HL-60/S4 treated with phorbol 12-myristate 13-acetate at 8.2 ng/mL for 4 days and 3 days (cell line): Measurements from ENCODE around the gene ANKS1A.

Experiments
- in situ Hi-C: fragments of 300-500 bp; cut with MboI; formaldehyde crosslinking; loops from 2 replicates; pipeline ENCODE4 v1.15.0; 2022; ENCODE audit warnings: low sequenced_read_pairs

The ANKS1A gene

DNA sequence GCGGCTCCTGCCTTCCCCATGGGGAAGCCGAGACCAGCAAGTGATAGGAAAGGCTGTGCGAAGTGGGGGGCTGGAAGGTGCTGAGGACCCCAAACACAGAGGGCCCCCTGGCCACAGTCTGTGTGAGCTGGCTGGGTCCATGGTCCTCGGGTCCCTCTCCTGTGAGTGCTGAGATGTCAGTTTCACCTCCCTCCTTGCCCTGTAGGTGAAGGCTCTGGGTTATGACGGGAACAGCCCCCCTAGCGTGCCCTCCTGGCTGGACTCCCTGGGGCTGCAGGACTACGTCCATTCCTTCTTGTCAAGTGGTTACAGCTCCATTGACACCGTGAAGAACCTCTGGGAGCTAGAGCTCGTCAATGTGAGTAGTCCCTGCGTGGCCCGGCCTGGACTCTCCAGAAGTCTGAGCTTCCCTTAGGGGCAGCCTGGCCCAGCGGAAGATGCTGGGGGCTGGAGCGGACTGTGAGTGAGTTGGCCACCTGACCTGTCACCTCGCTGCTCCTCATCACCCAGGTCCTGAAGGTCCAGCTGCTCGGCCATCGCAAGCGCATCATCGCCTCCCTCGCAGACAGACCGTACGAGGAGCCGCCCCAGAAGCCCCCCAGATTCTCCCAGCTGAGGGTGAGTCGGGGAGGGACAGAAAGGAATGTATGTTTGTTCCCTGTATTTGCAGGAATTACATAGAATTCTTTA, 190.4 kb downstream of the ANKS1A start:
- in situ Hi-C loops = no loop called here

DNA sequence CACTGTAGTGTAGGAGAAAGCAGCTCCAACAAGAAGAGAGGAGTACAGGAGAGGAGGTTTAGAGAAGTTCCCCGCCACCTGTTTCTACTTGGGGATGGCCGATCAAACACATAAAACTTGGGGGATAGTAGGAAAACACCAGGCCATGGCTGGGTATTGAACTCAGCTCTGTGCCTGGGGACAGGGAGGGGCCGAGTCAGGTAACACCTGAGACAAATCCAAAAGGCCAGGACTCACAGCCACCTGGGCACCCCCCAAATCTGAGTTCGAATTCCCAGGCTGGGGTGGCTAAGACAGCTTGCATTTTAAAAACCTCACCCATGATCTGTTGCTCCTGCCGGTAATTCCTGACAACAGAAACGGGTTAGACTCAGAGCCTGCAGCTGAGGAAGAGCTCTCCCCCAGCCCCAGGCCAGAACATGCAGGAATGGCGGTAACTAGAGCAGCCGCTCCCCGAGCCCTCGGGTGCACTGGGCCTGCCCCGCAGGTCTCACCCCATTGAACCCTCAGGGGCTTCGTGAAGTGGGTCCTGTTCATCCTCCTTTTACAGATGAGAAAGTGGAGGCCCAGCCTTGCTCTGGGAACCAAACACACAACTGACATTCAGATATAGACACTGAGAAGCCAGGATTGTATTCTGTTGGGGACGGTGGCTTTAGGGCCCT, 191.1 kb downstream of the ANKS1A start:
- in situ Hi-C loops = no loop called here

DNA sequence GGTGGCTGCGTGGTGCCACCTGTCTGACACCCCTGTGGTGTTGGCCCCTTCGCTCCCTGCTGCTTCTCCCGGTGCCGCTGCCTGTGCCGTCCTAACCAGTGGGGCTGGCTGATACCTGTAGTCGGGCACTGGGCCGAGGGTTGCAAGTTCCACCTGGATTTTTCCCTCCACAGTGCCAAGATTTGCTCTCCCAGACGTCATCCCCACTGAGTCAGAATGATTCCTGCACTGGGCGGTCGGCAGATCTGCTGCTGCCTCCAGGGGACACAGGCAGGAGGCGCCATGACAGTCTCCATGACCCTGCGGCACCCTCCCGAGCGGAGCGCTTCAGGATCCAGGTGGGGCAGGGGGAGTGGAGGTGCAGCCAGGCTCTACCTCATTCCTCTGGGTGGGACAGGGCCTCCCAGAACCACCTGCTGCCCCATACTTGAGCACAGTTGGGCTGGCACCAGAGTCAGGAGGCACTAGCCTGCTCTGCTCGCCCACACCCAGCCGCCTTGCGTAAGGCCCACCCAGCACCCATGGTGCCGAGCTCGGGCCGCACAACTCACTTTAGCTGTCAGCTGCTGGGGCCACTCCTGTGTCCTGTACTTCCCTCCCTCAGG, 191.9 kb downstream of the ANKS1A start:
- in situ Hi-C loops = no loop called here

DNA sequence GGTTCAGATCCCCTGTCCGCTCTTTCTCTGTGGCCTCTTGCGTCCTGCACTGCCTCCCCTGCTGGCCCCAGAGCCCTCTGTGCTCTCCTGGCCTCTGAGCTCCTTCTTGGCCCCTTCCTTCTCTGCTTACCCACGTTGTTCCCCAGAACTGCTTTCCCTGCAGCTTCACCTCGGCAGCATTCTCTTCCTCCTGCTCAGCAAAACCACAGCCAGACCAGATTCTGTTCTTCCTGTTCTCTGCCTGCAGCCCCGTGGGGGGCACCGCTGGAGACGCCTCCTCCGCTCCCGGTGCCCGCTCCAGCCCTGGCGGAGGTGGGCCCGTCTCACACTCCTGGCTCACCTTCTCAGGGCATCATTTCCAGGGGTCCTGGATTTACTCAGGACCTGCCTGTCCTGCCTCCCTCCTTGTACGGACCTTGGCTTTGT, 192.4 kb downstream of the ANKS1A start:
- in situ Hi-C loops = no loop called here

DNA sequence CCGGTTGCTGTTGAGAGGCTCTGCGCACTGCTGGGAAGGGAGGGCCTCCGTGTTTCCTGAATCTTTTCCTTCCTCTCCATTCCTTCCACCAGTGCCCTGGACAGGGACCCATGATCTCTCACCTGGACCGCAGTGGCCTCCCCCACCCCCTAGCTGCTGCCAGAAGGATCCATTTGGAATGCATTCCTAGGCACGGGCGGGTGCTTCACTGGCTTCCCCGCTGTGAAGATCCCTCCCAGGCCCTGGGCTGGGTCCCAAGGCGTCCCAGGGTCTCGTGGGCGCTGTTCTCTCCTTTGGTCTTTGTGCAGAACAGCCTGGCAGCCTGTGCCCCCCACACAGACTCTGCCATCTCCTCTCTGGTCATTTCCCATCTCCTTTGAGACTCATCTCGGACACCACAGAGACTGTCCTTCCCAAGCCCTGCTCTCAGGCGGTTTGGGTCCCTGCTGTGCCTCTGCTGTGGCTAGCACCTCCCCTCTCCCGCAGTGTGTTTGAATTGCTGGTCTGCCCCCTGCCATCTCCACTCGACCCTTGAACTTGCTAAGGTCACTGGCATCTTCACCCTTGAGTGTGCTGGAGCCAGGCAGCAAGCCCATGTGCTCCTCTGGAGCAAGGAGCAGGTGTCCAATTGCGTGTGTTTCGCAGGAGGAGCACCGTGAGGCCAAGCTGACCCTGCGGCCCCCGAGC, 193.1 kb downstream of the ANKS1A start:
- in situ Hi-C loops = no loop called here

DNA sequence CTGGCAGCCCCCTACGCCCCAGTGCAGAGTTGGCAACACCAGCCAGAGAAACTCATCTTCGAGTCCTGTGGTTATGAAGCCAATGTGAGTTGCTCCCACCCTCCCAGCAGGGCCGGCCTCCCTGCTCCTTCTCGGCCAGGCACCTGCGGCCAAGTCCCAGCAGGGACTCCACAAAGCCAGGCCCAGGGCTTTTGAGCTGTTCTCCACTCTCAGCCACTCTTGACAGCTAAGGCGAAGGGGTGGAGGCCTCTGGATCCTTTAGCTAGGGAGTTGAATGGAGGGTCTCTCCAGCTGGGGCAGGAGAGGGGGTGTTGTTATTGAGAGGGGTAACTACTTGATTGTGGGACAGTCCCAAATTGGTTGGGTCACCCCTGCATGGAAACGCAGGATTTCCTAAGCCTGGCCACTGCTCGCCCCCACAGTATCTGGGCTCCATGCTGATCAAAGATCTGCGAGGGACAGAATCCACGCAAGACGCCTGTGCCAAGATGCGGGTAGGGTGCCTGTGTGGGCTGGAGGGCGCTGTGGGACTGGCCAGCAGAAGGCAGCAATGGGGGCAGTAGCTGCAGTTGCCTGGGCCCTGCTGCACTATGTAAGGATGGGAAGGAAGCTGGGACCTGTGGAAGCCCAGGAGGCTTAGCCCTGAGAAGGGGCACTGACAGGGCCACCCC, 193.8 kb downstream of the ANKS1A start:
- in situ Hi-C loops = no loop called here

DNA sequence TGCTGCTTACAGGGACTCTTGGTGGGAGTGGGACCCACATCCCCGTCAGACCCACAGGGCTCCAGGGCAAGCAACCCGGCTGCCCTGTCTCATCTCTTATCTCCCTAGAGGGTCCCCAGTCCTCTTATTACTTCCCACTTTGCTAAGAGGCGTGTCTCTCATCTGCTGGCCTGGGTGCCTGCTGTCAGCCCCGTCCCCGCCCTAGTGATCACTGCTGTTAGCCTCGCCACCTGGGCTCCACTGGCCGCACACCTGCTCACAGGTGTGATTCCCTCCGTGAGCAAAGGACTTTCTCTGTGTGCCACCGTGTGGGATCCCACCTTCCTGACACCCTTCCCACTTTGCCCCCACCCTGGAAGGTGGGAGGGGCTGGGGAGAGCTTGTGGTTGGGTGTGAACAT, 194.5 kb downstream of the ANKS1A start:
- in situ Hi-C loops = no loop called here

DNA sequence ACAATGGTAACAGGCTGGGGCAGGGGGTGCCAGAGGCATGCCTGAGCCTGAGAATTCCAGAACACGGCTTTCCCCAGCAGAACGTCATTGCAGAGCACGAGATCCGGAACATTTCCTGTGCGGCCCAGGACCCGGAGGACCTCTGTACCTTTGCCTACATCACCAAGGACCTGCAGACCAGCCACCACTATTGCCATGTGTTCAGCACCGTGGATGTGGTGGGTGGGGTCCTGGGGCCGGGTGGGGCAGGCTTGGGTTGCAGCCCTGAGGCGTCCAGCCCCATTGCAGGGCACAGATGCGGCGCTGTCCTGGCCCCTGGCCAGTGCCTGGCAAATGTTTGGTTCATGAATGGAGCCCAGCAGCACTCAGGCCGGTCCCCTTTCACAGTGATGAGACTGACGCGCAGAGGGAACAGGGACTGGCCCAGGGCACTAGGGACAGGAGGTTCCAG, 195.0 kb downstream of the ANKS1A start:
- in situ Hi-C loops = no loop called here

DNA sequence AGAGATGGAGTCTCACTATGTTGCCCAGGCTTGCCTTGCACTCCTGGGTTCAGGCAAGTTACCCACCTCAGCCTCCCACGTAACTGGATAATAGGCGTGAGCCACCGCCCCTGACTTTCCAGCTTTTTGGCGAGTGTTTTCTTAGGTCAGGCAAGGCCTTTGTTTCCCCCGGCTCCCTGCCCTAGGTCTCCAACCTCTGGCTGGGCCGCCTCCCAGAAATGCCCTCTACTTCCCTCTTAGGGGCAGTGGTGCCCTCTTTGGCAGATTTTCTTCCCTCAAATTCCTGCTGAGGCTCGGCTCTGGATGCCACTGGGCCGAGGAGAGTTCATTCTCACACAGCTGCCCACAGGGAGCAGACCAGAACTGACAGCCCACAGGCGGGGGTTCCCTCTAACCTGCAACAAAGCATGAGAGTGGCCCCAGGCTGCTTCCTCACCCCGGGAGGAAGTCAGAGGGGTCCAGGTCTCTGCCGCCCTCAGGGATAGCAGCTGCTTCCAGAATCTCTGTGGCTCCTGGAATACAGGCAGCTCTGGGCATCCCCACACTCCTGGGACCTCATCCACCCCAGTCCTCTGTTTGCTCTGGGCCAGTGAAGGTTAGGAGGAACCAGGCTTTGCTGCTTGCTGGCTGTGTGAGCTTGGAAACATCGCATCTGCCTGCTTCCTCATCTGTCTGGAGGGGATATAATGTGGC, 195.6 kb downstream of the ANKS1A start:
- in situ Hi-C loops = no loop called here

DNA sequence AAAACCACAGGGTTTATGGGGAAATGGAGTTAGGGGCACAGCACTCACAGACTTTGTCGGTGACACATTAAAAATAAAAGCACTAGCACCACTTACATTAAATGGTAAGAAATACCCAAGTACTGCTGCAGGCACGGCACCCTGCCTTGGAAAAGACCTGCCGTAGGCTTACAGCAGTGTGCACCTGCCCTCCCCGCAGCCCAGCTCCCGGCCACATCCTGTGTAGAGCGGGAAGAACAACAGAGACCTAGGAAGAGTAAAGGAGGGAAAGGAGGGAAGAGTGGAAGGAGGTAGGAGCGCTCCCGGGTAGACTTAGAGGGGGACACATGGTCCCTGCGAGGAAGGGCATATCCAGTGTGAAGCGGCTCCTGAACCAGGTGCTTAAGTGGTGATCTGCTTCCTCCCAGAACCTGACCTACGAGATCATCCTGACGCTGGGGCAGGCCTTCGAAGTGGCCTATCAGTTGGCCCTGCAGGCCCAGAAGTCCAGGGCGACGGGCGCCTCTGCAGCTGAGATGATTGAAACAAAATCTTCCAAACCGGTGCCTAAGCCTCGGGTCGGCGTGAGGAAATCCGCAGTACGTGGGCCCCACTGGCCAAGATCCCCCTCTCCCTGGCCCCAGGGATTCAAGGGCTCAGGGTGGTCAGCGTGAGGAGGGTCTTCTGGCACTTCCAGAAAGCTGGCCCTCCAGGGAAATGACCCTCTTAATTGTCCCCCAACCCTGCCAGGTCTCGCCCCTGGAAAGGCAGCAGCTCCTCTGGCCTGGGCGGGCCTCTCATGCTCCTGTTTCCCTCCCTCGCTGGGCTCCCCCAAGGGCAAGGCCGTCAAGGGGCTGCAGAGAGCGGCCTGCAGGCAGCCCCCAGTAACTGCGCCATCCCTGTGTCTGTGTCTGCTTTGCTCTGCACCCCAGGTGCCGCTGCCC, 196.6 kb downstream of the ANKS1A start:
- in situ Hi-C loops = no loop called here

DNA sequence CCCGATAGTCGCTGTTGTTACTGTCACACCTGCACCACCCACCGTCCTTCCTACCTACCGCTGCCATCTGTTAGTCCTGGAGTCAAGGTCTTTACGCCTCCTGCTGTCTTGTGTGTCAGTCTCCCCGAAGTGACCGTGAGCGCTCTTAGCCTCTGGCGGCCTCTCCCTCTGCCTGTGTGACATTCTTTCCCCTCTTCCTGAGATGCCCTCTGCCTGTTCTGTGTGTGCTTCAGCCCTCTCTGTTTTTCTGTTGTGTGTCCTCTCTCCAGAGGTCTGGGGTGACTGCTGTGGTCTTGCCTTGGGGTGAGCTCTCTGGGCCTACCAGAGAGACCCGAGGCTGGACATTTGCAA, 197.2 kb downstream of the ANKS1A start:
- in situ Hi-C loops = no loop called here

DNA sequence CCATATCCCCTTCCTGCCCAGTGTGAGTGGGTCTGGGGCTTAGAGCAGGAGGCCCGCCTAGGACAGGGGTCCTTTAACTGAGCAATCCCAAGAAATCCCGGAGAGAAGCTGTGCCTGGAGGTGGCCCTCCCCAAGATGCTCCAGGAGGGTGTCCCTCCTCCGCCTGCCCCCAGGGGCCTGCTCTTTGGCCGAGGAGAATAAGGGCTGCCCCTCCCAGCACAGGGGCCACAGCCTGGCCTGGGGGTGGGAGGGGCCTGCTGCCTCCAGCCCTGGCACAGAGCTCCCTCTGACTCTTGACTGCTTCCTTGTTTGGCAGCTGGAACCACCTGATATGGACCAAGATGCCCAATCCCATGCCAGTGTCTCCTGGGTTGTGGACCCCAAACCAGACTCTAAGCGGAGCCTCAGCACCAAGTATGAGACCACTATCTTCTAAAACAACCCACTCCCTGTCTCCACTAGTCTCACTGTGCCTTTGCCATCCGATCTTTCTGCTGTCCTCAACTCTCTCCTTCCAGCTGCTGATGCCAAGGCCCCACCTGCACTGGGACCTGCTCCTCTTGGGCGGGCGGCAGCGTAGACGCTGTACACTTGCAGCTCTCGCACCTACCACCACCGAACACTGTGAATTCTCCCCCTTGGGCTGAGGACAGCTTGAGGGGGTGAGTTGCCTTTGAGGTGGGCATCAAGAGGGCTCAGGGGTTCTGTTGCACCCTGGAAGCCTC, 197.7 kb downstream of the ANKS1A start:
- in situ Hi-C loops = no loop called here

DNA sequence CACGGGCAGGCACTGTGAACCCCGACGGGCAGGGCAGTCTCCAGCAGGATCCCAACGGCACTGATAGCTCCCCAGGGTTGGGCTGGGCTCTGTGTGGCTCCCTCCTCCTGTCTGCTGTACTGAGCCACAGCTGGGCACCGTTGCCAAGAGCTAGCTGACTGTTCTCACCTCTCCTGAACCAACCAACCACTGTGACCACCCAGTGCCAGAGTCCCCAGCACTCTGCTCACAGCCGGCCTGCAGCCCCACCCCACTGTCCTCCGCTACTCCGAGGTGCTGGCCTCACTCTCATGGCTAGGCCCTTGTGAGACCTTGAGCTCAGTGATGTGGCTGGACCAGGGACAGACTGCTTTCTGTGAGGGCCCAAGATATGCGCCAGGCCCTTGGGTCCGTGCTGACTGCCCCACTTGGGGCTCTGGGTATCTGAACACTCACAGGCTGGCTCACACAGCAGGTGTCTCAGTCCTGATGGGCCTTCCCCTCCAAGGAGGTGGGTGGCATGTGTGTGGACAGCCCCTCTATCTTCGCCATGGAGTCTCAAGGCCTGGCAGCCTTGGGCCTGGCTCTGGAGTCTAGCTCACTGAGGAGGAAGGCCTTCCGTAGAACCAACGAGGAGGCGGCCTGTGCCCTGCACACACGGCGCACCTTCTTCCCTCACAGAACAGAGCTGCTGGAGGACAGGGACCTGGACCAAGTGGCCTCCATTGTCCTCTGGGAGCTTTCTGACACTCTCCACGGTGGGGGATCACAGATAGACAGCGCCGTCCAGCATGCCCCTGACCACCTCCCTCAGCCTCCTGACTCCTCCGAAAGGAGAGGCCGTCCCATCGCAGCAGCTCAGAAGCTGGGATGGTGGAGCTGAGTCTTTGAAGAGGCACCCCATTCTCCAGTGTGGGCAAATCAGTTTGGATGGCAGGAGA, 198.6 kb downstream of the ANKS1A start:
- in situ Hi-C loops = no loop called here

DNA sequence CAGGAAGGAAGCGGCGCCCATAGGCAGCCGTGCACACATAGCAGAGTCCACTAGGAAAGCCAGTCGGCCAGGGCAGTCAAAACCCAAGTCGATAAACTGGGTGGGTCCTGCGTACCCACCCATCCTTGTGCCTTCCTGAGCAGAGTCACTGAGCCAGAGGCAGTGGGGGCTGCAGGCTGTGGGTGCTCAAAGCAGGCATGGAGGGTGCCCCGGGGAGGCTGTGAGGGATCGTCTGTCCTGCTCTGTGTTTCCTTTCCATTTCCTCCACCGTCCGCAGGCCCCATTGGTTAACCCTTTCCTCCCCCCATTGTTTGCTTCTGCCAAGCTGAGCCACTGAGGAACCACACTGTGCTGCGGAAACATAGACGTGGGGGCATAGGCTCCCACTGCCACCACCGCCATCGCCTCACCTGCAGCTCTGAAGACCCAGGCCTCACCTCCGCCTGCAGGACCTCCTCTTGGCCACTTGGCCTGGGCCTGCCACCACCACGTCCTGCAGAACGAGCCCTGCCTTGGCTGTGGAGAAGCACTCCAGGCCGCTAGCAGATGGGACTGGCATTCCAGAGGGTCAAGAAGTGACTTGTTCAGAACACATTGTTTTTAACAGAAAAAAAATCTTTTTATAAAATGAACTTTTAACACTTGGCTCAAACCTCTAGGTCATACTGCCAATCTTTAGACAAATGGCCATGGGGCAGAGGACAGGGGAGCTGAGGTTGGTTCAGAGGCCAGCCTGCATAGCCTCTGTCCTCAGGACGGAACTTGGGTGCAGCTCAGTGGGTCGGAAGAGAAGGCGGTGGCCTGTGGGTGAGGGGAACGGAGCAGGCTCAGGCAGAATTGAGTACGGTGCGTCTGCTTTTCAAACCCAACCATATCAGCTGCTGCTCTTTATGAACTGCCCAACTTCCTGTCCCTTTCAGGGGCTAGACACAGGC, 199.5 kb downstream of the ANKS1A start:
- in situ Hi-C loops = no loop called here

DNA sequence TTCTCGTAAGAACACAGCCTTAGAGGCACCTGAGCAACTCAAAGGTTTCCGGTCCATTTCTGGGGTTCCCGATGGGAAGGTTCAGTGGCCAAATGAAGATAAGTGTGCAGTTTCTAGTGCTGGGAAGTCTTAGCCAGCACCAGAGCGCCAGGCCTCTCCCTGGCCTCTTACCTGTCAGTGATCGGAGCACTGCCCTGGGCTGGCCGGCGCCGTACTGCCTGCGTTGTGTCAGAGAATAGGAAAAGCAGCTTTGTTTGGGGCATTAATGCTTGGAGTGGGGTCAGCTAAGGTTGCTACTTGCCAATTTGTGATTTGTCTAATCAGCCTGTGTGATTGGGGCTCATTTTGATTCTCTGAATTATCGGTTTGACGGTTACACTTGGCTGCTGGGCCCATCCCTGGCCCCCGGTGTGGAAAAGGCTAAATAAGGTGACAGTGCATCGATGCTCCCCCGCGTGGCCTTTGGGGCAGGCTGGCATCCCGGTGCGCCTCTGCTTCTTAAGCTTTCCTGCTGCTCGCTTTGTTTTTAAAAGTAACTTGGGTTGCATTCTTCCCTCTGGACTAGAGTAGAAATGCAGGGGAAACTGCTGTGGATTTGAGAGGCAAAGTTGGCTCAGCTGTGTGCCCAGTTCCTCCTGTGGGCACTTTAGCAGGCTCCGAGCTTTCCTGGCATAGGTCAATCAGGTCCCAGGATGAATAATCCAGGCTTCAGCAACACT, 200.3 kb downstream of the ANKS1A start:
- in situ Hi-C loops = no loop called here

DNA sequence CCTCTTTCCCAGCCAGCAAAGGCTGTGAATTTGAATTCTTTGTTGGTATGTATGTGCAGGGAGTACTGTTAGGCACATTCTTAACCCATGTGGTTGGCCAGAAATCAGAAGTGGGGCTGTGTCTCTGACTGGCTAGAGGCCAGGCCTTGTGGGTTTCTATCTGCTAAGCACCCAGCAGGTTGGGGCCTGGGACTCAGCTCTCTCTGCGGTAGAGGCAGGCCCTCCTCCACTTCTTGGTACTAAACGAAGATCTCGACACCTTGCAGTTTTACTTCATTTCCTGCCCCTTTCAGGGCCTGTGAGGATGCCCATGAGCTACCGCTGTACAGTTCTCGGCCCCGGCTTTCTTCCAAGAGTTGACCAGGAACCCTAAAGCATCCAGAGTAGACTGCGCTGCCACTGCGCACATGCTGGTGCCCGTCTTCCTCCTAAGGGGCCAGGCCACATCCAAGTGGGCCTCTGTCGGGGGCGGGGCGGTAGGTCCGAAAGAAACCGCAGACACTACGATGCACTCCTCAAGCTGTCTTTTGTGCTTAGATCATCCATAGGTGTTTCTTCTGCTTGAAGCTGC, 201.0 kb downstream of the ANKS1A start:
- in situ Hi-C loops = no loop called here
